Natural killer cell treated with Interleukin-12 subunit alpha and Interleukin-12 subunit beta and Interleukin-15 and Interleukin-18, amount 100 ng/mL, for 72 hours (primary cell): Measurements from ENCODE around the gene RAPGEF4. TPM values are rescaled to one million over a fixed set of nuclear protein-coding genes. Genes with fewer than 3 reads are reported as not detected.

Experiments used
- ATAC-seq, 2 donors: fragments of 150-1000 bp; cut with Tn5 transposase in 1 of 2; sonication (Bioruptor Pico), chemical (Tn5 transposase) in 1 of 2; 2 replicates each; pipeline ENCODE4 v1.10.0; 2021
- DNase-seq: peaks from one replicate; pipeline ENCODE4 v3.0.0; 2022; ENCODE audit warnings: low spot score
- H3K27ac Mint-ChIP-seq, 2 donors: 1 replicate in 1 of 2; 2 replicates in 1 of 2; pipeline ENCODE4 v1.8.0; 2022; ENCODE audit warnings: mixed read lengths in 2 of 2, mild to moderate bottlenecking in 1 of 2, moderate library complexity in 1 of 2
- H3K27me3 Mint-ChIP-seq, 2 donors: 1 replicate in 1 of 2; 2 replicates in 1 of 2; pipeline ENCODE4 v1.8.0; 2022; ENCODE audit warnings: mixed read lengths in 2 of 2
- H3K36me3 Mint-ChIP-seq: one replicate; pipeline ENCODE4 v1.8.0; 2022; ENCODE audit warnings: mixed read lengths
- H3K4me1 Mint-ChIP-seq, 2 donors: 1 replicate in 1 of 2; 2 replicates in 1 of 2; pipeline ENCODE4 v1.8.0; 2022; ENCODE audit warnings: low read depth in 2 of 2, mixed read lengths in 2 of 2, mild to moderate bottlenecking in 1 of 2
- H3K4me3 Mint-ChIP-seq: one replicate; pipeline ENCODE4 v1.8.0; 2022; ENCODE audit warnings: mixed read lengths
- H3K9me3 Mint-ChIP-seq: 2 replicates; pipeline ENCODE4 v1.8.0; 2022; ENCODE audit warnings: mixed read lengths
- total RNA-seq, 2 donors: library from RNA; stranded (reverse); gene quantifications; one replicate each; pipeline ENCODE4 v1.2.3, GENCODE V29; 2022

RAPGEF4 gene
- total RNA-seq, 2 donors from 2014 or later = 0.43 TPM; not detected in 1

DNA sequence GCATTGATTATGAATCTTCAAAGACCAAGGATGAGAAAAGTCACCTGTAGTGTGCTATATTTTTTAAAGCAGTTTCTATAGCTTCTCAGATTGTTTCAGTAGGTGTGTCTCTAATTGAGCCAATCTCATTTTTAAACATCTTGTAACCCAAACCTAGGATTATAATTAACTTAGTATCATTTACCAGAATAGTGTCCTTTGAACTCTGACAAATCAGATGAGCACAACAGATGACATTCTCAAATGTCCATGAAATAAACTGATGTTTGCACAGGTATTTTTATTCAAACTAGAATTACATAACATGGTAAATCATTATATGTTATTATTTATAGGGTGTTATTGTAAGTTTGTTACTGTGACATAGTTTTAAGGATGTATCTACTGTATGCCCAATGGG, 213.9 kb downstream of the RAPGEF4 start:
- Mint-ChIP-seq H3K9me3 (peaks cover 3% of the 10 kb centered on the region), H3K27ac (no peak overlapping the region), H3K36me3 (no peaks in the 10 kb centered on the region), H3K27me3 (peaks cover 27 to 46% of the 10 kb centered on the region in 2 donors), H3K4me1 (no peaks in the 10 kb centered on the region), H3K4me3 (no peak overlapping the region)
- ATAC-seq (no peak), DNase-seq (no peak)

DNA sequence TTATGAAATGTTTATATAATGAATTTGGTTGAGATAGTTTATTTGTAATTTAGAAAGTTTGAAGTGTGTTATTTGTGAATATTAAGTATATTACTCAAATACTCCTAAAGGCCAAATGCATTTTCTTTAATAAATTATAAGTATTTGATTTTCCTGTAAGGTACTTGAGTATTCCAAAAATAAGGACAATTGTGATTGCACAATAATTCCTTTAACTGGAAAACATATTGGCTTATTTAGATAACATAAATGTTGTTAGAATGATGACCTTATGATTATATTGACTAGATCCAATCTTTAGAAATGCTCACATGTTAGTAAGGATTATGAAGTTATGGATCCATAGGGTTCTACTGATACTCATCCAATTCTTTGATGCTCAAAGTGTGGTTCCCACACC, 214.9 kb downstream of the RAPGEF4 start:
- no peaks in the 10 kb centered on the region for H3K4me1 Mint-ChIP-seq
- no peak for ATAC-seq
- H3K27me3 Mint-ChIP-seq = peaks cover 29 to 49% of the 10 kb centered on the region in 2 donors
- DNase-seq = no peak
- no peak overlapping the region for H3K4me3 Mint-ChIP-seq
- H3K36me3 Mint-ChIP-seq = no peaks in the 10 kb centered on the region
- peaks cover 3% of the 10 kb centered on the region for H3K9me3 Mint-ChIP-seq
- H3K27ac Mint-ChIP-seq = no peak overlapping the region

DNA sequence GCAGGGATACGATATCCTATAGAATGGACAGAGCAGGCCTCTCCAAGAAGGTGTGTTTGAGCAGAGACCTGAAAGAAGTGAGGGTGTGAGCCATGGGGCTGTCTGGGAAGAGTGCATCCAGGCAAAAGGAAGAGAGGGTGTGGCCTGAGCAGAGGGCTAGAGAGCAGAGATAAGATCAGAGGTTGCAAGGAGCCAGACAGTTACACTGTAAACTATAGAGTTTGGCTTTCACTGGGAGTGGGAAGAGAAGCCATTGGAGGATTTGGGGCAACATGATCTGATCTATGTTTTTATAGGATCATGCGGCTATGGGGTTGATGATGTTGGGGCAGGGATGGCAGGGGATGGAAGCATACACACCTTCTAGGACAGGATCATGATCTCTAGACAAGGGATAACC, 215.9 kb downstream of the RAPGEF4 start:
- H3K4me1 Mint-ChIP-seq = no peaks in the 10 kb centered on the region
- H3K4me3 Mint-ChIP-seq = no peak overlapping the region
- H3K9me3 Mint-ChIP-seq = peaks cover 3% of the 10 kb centered on the region
- no peak for ATAC-seq
- no peaks in the 10 kb centered on the region for H3K36me3 Mint-ChIP-seq
- no peak overlapping the region for H3K27ac Mint-ChIP-seq
- no peak for DNase-seq
- peaks cover 26 to 45% of the 10 kb centered on the region in 2 donors for H3K27me3 Mint-ChIP-seq

DNA sequence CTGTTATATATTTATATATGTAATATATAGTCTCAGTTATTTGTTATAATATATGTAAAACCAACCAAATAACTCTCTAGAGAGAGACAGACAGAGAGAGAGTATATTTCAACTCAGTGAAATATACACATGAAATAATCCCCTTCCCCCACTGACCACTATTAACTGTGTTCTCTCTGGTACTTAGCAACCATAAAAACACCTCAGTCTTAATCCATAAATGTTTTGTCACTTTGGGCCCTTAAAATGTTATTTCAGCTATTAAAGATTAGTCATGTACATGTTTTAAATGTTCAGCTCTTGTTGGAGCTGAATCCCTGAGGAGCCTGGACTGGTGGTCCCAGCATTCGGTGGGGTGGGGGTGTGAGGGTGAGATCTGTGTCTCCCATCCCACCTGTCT, 217.8 kb downstream of the RAPGEF4 start:
- Mint-ChIP-seq H3K4me1 (no peaks in the 10 kb centered on the region), H3K36me3 (no peaks in the 10 kb centered on the region), H3K27ac (no peak overlapping the region), H3K9me3 (peaks cover 3% of the 10 kb centered on the region), H3K4me3 (no peak overlapping the region), H3K27me3 (peaks cover 22 to 29% of the 10 kb centered on the region in 2 donors)
- DNase-seq (no peak), ATAC-seq (no peak)

DNA sequence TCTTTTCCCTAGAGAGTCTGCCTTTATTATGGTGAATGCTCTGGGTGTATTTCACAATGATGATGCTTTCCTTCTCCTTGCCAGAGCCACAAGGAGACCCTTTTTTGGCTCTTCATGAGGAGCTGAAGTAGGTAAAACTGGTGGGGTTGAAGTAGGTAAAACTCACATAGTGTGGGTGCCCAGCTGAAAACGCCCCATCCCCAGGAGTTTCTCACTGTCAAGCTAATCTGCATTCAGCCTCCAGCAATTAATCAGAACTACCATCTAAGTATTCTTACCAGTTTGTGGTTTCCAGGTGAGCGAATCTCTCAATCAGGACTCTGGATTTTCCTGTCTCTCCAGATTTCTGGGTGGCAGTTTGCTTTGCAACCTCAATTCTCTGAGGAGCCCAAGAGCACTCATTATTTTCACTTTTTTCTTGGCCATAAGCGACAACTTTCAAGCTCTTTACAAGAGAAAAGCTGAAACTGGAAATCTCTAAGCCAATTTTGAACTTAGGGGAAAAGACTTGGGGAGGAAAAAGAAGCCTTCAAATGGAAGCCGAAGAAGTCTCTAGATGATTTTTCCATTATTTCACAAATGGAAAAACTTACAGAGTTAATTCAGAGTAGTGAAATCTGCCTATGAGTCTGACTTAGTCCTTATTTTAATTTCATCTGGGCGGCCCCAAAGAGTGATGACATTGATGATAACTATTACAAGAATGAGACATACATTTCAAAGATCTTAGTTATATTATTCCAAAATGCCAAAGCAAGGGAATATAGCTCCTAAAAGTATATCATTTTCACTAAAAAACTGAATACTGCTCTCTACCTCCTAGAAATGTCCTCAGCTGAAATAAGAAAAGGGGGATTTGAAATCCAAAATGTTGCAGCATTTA, 218.6 kb downstream of the RAPGEF4 start:
- H3K4me3 Mint-ChIP-seq = no peak overlapping the region
- no peaks in the 10 kb centered on the region for H3K36me3 Mint-ChIP-seq
- no peaks in the 10 kb centered on the region for H3K4me1 Mint-ChIP-seq
- no peak overlapping the region for H3K27ac Mint-ChIP-seq
- H3K9me3 Mint-ChIP-seq = peaks cover 3% of the 10 kb centered on the region
- no peak for ATAC-seq
- peaks cover 26 to 32% of the 10 kb centered on the region in 2 donors for H3K27me3 Mint-ChIP-seq
- DNase-seq = no peak

DNA sequence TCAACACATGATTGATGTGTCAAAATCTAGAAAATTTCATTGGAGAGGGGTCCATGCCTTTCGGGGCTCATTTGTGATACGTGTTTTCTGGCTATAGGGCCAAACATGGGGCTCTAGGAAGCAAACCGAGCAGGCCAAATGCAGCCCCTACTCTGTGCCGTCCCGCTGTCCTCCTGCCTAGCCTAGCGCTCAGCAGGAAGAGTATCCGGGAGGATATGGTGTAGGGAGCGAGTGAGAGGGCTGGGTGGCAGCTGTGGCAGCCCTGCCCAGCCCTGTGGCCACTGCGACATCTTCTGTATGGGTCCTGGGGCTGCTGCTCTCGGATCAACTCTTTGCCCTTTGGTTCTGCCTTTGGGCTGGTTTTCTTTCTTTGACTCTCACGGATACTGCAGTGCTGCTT, 219.9 kb downstream of the RAPGEF4 start:
- Mint-ChIP-seq H3K36me3 (no peaks in the 10 kb centered on the region), H3K4me1 (no peaks in the 10 kb centered on the region), H3K27me3 (peaks cover 35 to 40% of the 10 kb centered on the region in 2 donors), H3K4me3 (no peak overlapping the region), H3K27ac (no peak overlapping the region), H3K9me3 (peaks cover 3% of the 10 kb centered on the region)
- ATAC-seq = no peak
- DNase-seq = no peak

DNA sequence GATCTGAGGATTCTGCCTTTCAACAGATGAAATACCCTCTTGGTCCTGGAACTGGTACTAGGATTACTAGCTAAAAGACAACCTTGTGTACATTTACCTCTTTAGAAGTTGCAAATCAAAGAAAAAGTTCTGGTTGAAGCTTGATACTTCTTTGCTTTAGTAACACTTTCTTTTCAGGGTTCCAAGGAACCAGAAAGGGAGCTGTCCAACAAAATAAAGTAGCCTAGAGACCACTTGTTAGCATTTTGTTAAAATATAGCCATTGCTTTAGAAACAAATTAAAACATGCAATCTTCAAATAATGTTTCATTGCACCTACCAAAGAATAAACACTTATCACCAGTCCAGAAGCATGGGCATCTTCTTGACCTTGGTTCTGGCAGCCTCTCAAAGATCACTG, 222.1 kb downstream of the RAPGEF4 start:
- Mint-ChIP-seq H3K36me3 (no peaks in the 10 kb centered on the region), H3K4me1 (peaks cover 0 to 2% of the 10 kb centered on the region in 2 donors), H3K27me3 (peaks cover 31 to 38% of the 10 kb centered on the region in 2 donors), H3K4me3 (no peak overlapping the region), H3K9me3 (no peaks in the 10 kb centered on the region), H3K27ac (no peak overlapping the region)
- DNase-seq (no peak), ATAC-seq (no peak)

DNA sequence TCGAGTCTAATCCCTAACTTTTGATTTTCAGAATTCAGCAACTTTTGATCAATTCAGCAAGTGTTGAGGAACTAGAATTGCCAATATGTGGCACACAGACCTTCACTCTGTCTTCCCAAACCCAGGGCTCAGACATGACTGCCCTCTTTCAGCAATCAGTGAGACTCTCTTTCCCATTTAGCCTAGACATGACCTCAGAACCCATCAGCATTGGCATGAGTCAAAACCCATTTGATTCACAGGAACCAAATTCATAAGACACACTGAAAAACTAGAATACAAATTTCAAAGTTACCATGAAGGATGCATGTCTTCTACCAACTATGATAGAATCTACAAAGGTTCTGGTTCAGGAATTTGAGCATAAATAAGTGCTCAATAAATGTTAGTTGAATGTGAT, 226.4 kb downstream of the RAPGEF4 start:
- Mint-ChIP-seq H3K27ac (no peak overlapping the region), H3K4me3 (no peak overlapping the region), H3K27me3 (peaks cover 27 to 40% of the 10 kb centered on the region in 2 donors), H3K9me3 (no peaks in the 10 kb centered on the region), H3K4me1 (peaks cover 0 to 4% of the 10 kb centered on the region in 2 donors), H3K36me3 (no peaks in the 10 kb centered on the region)
- ATAC-seq (no peak), DNase-seq (no peak)

DNA sequence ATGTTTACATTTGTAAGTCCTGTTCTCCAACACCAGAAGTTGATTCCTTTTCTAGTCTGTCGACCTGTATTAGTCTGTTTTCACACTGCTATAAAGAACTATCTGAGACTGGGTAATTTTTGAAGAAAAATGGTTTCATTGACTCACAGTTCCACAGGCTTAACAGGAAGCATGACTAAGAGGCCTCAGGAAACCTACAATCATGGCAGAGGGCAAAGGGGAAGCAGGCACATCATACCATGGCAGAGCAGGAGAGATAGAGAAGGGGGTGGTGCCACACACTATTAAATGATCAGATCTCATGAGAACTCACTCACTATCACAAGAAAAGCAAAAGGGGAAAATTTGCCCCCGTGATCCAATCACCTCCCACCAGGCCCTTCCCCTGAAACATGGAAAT, 227.2 kb downstream of the RAPGEF4 start:
- DNase-seq = no peak

DNA sequence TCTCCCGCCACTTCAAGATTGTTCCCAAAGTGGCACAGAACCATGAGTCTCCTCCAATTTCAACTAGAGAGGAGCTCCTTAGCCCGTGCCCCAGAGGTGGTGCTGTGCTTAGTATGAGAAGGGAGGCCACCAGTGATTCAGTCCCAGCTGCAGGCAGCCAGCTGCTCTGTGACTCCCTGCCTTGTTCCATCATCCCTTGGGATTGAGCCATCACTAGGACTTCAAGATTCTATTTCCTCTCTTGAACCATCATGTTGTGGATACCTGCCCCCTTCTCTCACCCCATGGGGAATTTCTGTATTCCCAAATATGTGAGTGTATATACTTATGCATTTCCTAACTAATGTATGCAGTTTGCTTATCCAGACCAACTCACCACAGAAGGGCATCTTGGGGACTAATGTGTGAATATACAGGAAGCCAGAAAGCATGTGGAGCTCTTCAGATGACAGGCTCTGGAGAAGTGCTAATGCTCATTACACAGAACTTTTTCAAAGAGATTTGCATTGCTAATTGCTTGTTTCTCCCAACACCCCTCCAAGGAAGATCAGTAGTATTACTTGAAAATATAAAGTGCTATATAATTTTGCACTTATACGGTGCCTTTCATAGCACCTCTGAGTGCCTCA, 229.0 kb downstream of the RAPGEF4 start:
- H3K4me1 Mint-ChIP-seq = peaks cover 0 to 4% of the 10 kb centered on the region in 2 donors
- no peak for DNase-seq
- ATAC-seq = no peak
- H3K9me3 Mint-ChIP-seq = no peaks in the 10 kb centered on the region
- peaks cover 14 to 36% of the 10 kb centered on the region in 2 donors for H3K27me3 Mint-ChIP-seq
- H3K4me3 Mint-ChIP-seq = no peak overlapping the region
- H3K36me3 Mint-ChIP-seq = no peaks in the 10 kb centered on the region
- H3K27ac Mint-ChIP-seq = no peak overlapping the region

More for the DNA sequence above, 227.2 kb downstream of the RAPGEF4 start:
- Mint-ChIP-seq H3K27me3 (peaks cover 24 to 40% of the 10 kb centered on the region in 2 donors), H3K4me1 (peaks cover 0 to 4% of the 10 kb centered on the region in 2 donors), H3K4me3 (no peak overlapping the region), H3K9me3 (no peaks in the 10 kb centered on the region), H3K36me3 (no peaks in the 10 kb centered on the region), H3K27ac (no peak overlapping the region)
- no peak for ATAC-seq

DNA sequence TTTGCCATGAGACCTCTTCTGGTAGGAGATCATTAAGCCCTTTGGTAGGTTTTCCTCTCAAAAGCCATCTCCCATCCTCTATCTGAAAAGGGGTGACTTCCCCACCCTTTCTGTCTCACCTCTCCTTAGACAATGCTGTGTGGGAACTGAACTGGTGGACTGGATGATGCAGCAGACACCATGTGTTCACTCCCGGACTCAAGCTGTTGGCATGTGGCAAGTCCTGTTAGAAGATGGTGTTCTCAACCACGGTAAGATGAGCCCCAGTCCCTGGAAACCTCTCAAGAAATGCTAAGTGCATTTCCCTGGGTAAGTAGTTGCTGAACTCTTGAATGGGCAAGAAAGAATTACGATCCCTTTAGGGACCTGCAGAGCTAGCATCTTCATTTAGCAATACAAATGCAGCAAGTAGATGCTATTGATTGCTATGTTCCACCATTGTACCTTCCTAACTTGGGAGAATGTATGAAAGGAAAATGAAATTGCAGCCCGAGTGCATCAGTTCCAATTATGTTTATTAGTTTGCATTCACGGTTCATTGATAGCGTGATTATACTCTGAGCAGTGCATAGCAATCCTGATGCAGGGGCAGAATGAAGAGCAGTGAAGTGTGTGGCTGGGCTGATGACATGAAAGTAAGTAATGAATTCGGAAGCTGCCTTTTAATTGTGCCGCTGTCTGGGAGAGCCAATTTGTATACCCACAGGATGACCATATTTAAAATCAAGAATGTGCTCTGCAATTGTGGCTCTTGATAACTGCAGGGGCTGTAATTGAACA, 230.0 kb downstream of the RAPGEF4 start:
- peaks cover 17 to 43% of the 10 kb centered on the region in 2 donors for H3K27me3 Mint-ChIP-seq
- H3K9me3 Mint-ChIP-seq = no peaks in the 10 kb centered on the region
- no peak for ATAC-seq
- peaks cover 0 to 4% of the 10 kb centered on the region in 2 donors for H3K4me1 Mint-ChIP-seq
- no peak overlapping the region for H3K4me3 Mint-ChIP-seq
- no peak overlapping the region for H3K27ac Mint-ChIP-seq
- no peaks in the 10 kb centered on the region for H3K36me3 Mint-ChIP-seq
- no peak for DNase-seq

DNA sequence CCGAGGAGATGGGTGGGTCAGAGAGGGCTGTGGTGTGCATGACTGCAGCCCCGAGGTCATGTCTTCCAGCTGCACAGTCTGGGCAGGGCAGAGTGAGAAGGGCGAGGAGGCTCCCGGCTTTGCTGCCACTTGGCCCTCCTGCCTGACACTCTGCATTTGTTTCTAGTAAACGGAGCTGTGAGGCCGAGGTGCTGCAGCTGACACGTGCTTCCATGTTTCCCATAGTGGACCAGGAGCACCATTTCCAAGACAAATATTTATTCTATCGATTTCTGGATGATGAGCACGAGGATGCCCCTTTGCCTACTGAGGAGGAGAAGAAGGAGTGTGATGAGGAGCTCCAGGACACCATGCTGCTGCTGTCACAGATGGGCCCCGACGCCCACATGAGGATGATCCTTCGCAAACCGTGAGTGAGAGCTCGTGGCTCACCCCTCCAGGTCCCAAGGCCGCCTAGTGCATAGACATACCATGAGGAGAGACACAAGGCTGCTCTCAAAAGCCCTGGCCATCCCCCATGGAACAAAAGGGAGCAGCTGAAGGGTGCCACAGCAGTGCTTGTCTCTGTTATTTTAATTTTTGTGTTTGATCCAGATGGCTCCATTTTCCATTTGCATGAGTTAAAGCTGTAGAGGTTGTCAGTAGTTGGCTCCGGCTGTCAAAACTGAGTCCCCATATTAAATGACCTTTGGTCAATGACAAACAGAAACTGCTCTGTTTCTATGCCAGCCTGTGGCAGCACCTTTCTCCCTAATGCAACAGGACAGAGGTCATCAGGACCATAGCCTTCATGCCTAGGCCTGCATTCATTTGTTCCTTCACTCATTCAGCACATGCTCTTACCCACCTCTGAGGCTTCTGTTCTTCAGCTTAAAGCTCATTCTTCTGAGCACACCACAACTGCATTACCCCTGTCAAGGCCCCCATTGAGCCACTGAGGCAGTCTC, 231.7 kb downstream of the RAPGEF4 start:
- Mint-ChIP-seq H3K27me3 (peaks cover 18 to 53% of the 10 kb centered on the region in 2 donors), H3K27ac (no peak overlapping the region), H3K9me3 (no peaks in the 10 kb centered on the region), H3K4me3 (no peak overlapping the region), H3K4me1 (peaks cover 0 to 4% of the 10 kb centered on the region in 2 donors), H3K36me3 (no peaks in the 10 kb centered on the region)
- DNase-seq (no peak), ATAC-seq (no peak)

DNA sequence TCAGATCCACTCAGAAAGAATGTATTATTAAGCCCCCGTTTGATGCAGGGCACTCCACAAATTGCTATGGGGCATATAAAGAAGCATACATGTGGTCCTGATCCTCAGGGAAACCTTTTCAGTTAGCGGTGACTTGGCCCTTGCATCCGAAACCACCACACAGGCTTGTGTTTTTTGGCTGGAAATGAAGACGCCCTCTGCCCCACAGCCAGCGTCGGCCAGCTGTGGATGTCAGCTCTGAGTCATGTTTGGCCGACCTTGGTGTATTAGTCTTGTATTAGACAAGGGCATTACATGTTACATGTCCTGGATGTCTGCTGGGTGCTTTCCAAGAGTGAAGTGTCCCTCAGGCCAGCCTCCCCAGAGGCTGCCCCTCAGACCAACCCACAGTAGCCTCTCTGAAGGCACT, 232.4 kb downstream of the RAPGEF4 start:
- H3K27me3 Mint-ChIP-seq = peaks cover 16 to 51% of the 10 kb centered on the region in 2 donors
- no peak overlapping the region for H3K4me3 Mint-ChIP-seq
- H3K4me1 Mint-ChIP-seq = no peaks in the 10 kb centered on the region
- H3K36me3 Mint-ChIP-seq = no peaks in the 10 kb centered on the region
- no peak overlapping the region for H3K27ac Mint-ChIP-seq
- no peak for ATAC-seq
- no peak for DNase-seq
- no peaks in the 10 kb centered on the region for H3K9me3 Mint-ChIP-seq
